Right cardiac atrium (tissue), 5 donors: ENCODE measurements around the gene SNX15. TPM values are rescaled to one million over a fixed set of nuclear protein-coding genes. Genes with fewer than 3 reads are reported as not detected.

Experiments used
- ATAC-seq, 2 donors: fragments of 200-7000 bp; cut with Tn5 transposase; one replicate each; pipeline versions ENCODE4 v1.8.0 to v1.9.1; 2020; ENCODE audit warnings: moderate library complexity in 2 of 2, mild to moderate bottlenecking in 1 of 2
- DNase-seq, 3 donors: peaks; one replicate each; pipeline ENCODE4 v3.0.0-alpha.2; 2020
- H3K27ac ChIP-seq: one replicate; pipeline ENCODE4 v1.5.1; 2013; ENCODE audit warnings: mild to moderate bottlenecking, low read length, control low read depth, moderate library complexity
- H3K27me3 ChIP-seq: one replicate; pipeline ENCODE4 v1.6.1; 2013; ENCODE audit not compliant: control insufficient read depth, insufficient read depth
- H3K4me1 ChIP-seq: one replicate; pipeline ENCODE4 v1.6.1; 2013; ENCODE audit warnings: low read length; ENCODE audit not compliant: control insufficient read depth, insufficient read depth
- H3K4me3 ChIP-seq: one replicate; pipeline ENCODE4 v1.5.1; 2013; ENCODE audit warnings: low read length, control low read depth
- H3K9me3 ChIP-seq: one replicate; pipeline ENCODE4 v1.6.1; 2013; ENCODE audit warnings: low read length; ENCODE audit not compliant: control insufficient read depth
- WGBS: extraction: QIAGEN DNeasy Blood & Tissue Kit; methylation state at CpG from one replicate; pipeline ENCODE4 v1.1.7; 2013; 5-methylcytosine and 5-hydroxymethylcytosine counted together
- intact Hi-C, 4 donors: fragments of 100-400 bp; cut with DNase I; formaldehyde crosslinking; loops; one replicate each; pipeline versions ENCODE4 v1.11.0 to v1.14.0; 2022 to 2023
- polyA plus RNA-seq: library from polyadenylated mRNA; stranded (reverse); fragments of 200-250 nt; gene quantifications from one replicate; pipeline ENCODE4 v1.2.3, GENCODE V29; 2013
- total RNA-seq, 4 donors: library from RNA; stranded (reverse); fragmentation: NEBNext Ultra II Directional; extraction: Animal tissue kit (Norgen Biotek cat#: 25700); gene quantifications; one replicate each; pipeline ENCODE4 v1.2.1, GENCODE V29; 2021
- donor health status: healthy with polysubstance abuse.
- donor health status: DM: no; HTN: yes; CAD: no.
- donor health status: DM: no; HTN: no; CAD: no.
- donor health status: DM: no; HTN: yes; CAD: no; lungs with severe emphysema.
- donor health status: DM: yes; HTN: yes; CAD: no.

Gene SNX15
- total and polyA plus RNA-seq, 5 donors = 14.3 to 25.2 (median 19.3) TPM

DNA sequence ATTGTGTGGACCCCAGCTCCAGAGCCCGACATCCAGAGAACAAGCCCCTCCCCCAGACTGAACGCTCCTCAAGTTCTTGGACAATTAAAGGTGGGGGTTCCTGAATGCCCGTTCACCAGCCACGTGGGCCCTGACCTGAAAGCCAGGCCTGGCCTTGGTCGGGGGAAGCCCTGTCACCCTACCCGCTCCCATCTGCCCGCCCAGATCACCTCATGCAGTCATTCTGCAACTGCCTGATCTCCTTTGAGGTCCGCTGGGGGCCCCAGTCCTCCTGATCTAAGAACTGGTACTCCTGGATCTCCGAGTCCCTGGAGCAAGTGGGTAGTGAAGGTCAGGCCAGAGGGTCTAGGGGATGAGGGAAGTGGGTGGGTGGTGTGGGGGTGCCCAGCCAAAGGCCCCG lies 40.2 kb downstream of the SNX15 start:
- no peak overlapping the region for H3K27ac ChIP-seq
- H3K4me3 ChIP-seq = no peak overlapping the region
- DNase-seq (peak in 1 of 3 donors; percentile 16), ATAC-seq (no peak)
- intact Hi-C loops = no loop called here
- WGBS = 80% methylated on average over 10 of the region's 10 CpGs
- no peaks in the 10 kb centered on the region for H3K4me1 ChIP-seq
- H3K27me3 ChIP-seq = no peaks in the 10 kb centered on the region
- no peaks in the 10 kb centered on the region for H3K9me3 ChIP-seq

- Histone ChIP-seq H3K9me3 (no peaks in the 10 kb centered on the region), H3K4me1 (no peaks in the 10 kb centered on the region), H3K27ac (no peak overlapping the region), H3K27me3 (no peaks in the 10 kb centered on the region), H3K4me3 (no peak overlapping the region)
- DNase-seq (peak in 1 of 3 donors; percentile 3), ATAC-seq (no peak)
- intact Hi-C loops = no loop called here
- 64% methylated on average over 9 of the region's 9 CpGs for WGBS
These were observed 42.0 kb downstream of the SNX15 start for GRCh38 chr11:65069217-65069616.

DNA sequence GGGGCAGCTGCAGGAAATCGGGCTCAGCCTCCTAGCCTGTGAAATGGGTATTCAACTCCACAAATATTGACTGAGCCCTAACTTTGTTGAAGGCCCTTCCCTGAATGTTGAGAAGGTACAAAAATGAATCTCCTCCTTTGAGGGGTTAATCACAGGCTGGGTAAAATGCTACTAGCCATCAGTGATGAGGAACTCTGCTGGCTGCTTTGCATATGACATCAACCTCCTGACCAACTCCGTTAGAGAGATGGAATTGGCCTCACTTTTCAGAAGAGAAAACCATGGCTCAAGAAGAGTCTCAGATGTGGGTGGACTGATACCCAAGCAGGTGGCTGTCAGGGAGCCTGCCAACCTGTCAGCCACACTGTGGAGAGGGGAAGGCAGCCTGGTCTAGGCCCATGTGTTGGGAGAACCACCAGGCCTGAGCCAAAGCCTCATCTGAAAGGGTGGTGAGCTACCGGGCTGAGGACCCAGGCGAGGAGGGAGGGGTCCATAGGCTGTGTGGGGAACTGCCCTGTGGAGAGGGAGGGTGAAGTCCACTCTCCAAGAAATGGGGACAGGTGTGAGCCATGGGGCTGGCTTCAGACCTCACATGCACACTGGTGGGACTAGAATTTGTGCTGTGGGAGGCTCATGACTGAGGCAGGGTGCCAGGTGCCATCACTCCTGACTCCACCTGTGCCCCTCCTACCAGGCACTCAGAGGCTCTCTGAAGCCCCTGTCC lies 44.8 kb downstream of the SNX15 start:
- no peaks in the 10 kb centered on the region for H3K4me1 ChIP-seq
- no peak overlapping the region for H3K27ac ChIP-seq
- DNase-seq (peak in 1 of 3 donors; percentile 20), ATAC-seq (no peak)
- intact Hi-C loops = no loop called here
- no peaks in the 10 kb centered on the region for H3K9me3 ChIP-seq
- 63% methylated on average over 4 of the region's 4 CpGs for WGBS
- no peaks in the 10 kb centered on the region for H3K27me3 ChIP-seq
- H3K4me3 ChIP-seq = no peak overlapping the region

DNA sequence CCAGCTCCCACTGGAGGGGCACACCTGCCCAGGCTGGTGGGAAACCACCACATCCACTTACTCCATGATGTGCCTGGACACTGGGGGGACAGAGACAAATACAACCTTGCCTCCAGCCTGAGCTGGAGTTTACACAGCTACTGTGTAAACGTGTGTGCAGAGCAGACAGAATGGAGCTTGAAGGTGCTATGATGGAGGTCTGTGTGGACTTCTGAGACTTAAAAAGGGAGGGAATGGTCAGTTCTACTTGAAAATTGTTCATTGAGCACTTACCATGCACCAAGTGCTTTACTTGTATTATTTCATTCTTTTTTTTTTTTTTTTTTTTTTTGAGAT lies 45.4 kb downstream of the SNX15 start:
- intact Hi-C loops = no loop called here
- DNase-seq (no peak), ATAC-seq (no peak)
- H3K4me1 ChIP-seq = no peaks in the 10 kb centered on the region
- H3K4me3 ChIP-seq = no peak overlapping the region
- no peak overlapping the region for H3K27ac ChIP-seq
- WGBS = 58% methylated on average over 1 of the region's 1 CpG
- H3K27me3 ChIP-seq = no peaks in the 10 kb centered on the region
- no peaks in the 10 kb centered on the region for H3K9me3 ChIP-seq

DNA sequence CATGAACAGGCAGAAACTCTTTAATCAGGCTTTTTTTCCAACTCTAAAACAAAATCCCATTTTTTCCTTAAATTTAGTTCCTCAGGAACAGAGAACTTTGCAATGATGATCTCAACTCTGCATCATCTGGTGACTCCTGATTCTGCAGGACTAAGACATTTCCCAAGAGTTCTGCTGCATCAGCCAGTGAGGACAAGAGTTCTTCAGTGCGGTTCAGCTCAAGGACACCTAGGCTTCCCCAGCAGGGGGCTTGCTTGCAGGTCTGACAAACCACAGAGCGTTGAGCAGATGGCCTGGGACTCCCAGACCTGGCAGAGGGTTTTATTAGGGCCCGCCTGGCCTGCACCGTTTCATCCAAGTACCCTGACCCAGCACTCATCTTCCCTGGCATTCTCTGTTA lies 50.2 kb downstream of the SNX15 start:
- DNase-seq = peak in 1 of 3 donors; percentile 3
- no peaks in the 10 kb centered on the region for H3K9me3 ChIP-seq
- 76% methylated on average over 4 of the region's 4 CpGs for WGBS
- no peaks in the 10 kb centered on the region for H3K4me1 ChIP-seq
- no peak overlapping the region for H3K27ac ChIP-seq
- H3K4me3 ChIP-seq = no peak overlapping the region
- H3K27me3 ChIP-seq = no peaks in the 10 kb centered on the region
- intact Hi-C loops = no loop called here
- no peak for ATAC-seq

- WGBS = 62% methylated on average over 3 of the region's 3 CpGs
- Histone ChIP-seq H3K4me1 (no peaks in the 10 kb centered on the region), H3K27ac (no peak overlapping the region), H3K4me3 (no peak overlapping the region), H3K9me3 (no peaks in the 10 kb centered on the region), H3K27me3 (no peaks in the 10 kb centered on the region)
- ATAC-seq (no peak), DNase-seq (peak in 1 of 3 donors; percentile 40)
- intact Hi-C loops = no loop called here
These were observed 50.9 kb downstream of the SNX15 start for GRCh38 chr11:65078151-65078550.

DNA sequence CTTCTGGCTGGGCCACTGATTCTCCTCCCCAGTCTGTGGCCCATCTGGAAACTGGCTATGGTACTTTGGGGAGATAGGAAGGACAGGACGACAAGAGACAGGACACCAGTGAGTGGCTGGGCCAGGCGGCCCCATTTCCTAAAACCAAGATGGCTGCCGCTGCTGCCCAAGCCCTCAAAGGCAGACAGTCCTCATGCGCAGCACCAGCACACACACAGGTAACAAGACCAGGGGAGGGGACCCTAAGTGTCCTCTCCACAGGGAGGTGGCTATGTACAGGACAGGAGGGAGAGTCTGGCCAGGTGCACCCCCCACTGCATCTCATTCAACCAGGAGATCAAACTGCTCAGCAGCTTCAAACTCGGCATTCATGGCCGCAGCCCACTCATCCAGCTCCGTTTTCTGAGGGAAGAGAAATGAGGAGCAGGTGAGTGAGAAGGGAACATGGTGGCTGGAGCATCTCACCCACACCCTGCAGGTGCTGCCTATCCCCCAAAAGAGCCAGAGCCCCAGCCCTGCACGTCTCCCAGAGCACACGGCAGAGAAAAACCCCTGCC lies 51.6 kb downstream of the SNX15 start:
- Histone ChIP-seq H3K9me3 (no peaks in the 10 kb centered on the region), H3K27ac (no peak overlapping the region), H3K4me3 (no peak overlapping the region), H3K27me3 (no peaks in the 10 kb centered on the region), H3K4me1 (no peaks in the 10 kb centered on the region)
- 90% methylated on average over 9 of the region's 9 CpGs for WGBS
- DNase-seq = peak in 1 of 3 donors; percentile 26
- ATAC-seq = no peak
- intact Hi-C loops = no loop called here

DNA sequence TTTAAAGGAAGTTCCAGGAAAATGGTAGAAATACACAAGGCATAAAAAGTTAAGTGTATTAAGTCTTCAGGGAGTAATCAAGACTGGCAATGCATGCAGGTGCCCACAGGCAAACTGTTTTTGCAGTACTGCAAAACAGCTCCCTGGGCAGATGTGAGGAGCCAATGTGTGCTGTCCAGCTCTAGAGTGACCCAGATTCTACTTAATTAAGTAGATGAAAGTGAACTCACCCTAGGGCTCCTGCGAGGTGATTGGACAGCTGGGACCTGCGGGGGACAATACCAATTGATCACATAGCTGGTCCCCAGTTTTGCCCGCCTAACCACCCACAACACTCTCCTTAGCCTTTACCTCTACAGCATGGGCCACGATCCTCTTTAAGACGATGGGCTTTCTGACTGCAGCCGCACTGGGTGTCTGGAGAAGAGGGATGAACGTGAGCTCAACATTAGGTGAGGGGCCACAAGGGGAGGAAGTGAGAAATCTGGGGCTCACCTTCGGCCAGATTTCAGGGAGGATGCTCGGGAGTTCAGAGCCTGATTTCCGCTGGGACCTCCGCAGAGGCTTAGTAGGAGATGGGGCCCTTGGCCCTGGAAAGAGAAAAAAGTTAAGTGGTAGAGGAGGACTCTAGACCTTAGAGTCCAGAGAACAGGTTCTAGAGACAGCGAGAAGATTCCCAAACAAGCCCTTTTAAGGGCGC lies 56.0 kb downstream of the SNX15 start:
- DNase-seq = peak in 1 of 3 donors; percentile 37

GRCh38 chr11:65083834-65084597 lies 56.8 kb downstream of the SNX15 start, which contains the start of the genes CDCA5 and ZFPL1:
Gene CDCA5 (minus strand): TSS chr11:65084040. CDS start chr11:65083978, 62 bp downstream.
Gene ZFPL1 (plus strand): TSS chr11:65084222. CDS start chr11:65084699, 477 bp downstream.
- DNase-seq (peak; percentile 95 to 98 (median 98)), ATAC-seq (peak; percentile 95 to 97)
- Histone ChIP-seq H3K27ac (peak within 1 kb of the TSS; percentile 81), H3K4me3 (peak within 1 kb of the TSS; percentile 88), H3K9me3 (no peaks in the 10 kb centered on the region), H3K4me1 (peaks cover 2% of the 10 kb centered on the region), H3K27me3 (no peaks in the 10 kb centered on the region)
- intact Hi-C loops = loop anchor here in 2 of 4 donors (5.0 to 10.0 kb wide), 2 partner anchors 37 to 69 kb away; partner anchors contain the start of gene ARL2 (in 1 of the 2)
- under 1% methylated on average over 79 of the region's 79 CpGs for WGBS

More for the DNA sequence above, 56.0 kb downstream of the SNX15 start:
- Histone ChIP-seq H3K4me1 (peaks cover 2% of the 10 kb centered on the region), H3K4me3 (peak overlapping the region; percentile 88), H3K27ac (no peak overlapping the region), H3K9me3 (no peaks in the 10 kb centered on the region), H3K27me3 (no peaks in the 10 kb centered on the region)
- 3% methylated on average over 13 of the region's 13 CpGs for WGBS
- intact Hi-C loops = loop anchor here in 2 of 4 donors (5.0 to 10.0 kb wide), 2 partner anchors 36 to 68 kb away; partner anchors contain the start of gene ARL2 (in 1 of the 2)
- ATAC-seq = no peak

DNA sequence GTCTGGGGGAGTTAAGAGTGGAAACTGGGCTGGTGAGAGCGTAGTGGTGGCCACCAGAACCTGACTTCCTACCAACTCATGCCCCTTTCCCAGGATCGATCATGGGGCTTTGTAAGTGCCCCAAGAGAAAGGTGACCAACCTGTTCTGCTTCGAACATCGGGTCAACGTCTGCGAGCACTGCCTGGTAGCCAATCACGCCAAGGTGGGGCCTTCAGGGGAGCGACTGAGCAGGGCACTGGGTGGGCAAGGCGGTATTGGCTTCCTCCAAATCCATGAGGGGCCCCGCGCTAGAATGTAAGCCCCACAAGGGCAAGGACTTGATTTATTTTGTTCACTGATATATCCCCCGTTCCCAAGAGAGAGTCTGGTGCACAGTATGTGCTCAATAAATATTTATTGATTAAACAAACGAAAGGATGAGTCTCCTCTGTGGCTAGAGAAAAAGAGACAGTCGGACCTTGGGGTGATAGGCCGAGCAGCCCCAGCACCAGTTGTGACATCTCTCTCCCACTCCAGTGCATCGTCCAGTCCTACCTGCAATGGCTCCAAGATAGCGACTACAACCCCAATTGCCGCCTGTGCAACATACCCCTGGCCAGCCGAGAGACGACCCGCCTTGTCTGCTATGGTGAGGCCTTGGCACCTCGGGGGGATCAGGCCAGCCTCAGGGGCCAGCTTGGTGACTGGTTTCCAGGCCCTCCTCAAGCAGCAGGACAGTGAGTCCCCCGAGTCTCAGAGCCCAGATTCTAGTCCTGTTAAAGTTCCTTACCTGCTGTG lies 57.5 kb downstream of the SNX15 start:
- ATAC-seq = no peak
- intact Hi-C loops = loop anchor here in 2 of 4 donors (5.0 to 10.0 kb wide), 2 partner anchors 37 to 70 kb away; partner anchors contain the start of gene ARL2 (in 1 of the 2)

More for the DNA sequence above, 57.5 kb downstream of the SNX15 start:
- no peaks in the 10 kb centered on the region for H3K27me3 ChIP-seq
- peak in 2 of 3 donors; percentile 14 to 37 for DNase-seq
- H3K4me3 ChIP-seq = peak overlapping the region; percentile 88
- H3K4me1 ChIP-seq = peaks cover 2% of the 10 kb centered on the region
- peak overlapping the region; percentile 38 for H3K27ac ChIP-seq
- H3K9me3 ChIP-seq = no peaks in the 10 kb centered on the region
- WGBS = 45% methylated on average over 23 of the region's 23 CpGs
